ENCODE data around the gene SLC22A23. TPM values are rescaled to one million over a fixed set of nuclear protein-coding genes. Genes with fewer than 3 reads are reported as not detected.
A peak's percentile ranks its signal among the peaks of the same experiment; 100 is the strongest.

Gene SLC22A23
- total RNA-seq, 1 experiment from 2014 or later, result 38.2 TPM

- H3K4me3 Mint-ChIP-seq, result no peak overlapping the region
- H3K27me3 Mint-ChIP-seq (ENCODE audit: low read depth), result no peaks in the 10 kb centered on the region
- CTCF ChIA-PET, result interaction anchor here (0.7 to 3.2 kb wide), 18 partner anchors 10 to 696 kb away, joined by 3 to 22 read pairs (median 4); partner anchors contain the start of genes FAM50B and SLC22A23
- peaks cover 25% of the 10 kb centered on the region for H3K4me1 Mint-ChIP-seq
- DNase-seq (ENCODE audit: low spot score) (peak; percentile 16), ATAC-seq (peak; percentile 12)
- TF ChIP-seq ZNF416 (CRISPR knock-in tag; IDR thresholded peaks at IDR 0.05), result no peak
- TF ChIP-seq ZNF317 (CRISPR knock-in tag; IDR thresholded peaks at IDR 0.05; ENCODE audit: borderline replicate concordance, low read depth), result no peak
- TF ChIP-seq FOXP4 (CRISPR knock-in tag; IDR thresholded peaks at IDR 0.05), result no peak
- TF ChIP-seq EMX1 (CRISPR knock-in tag; IDR thresholded peaks at IDR 0.05), result no peak
- TF ChIP-seq USF1 (CRISPR knock-in tag; IDR thresholded peaks at IDR 0.05), result no peak
- no peak for TF ChIP-seq MLX (CRISPR knock-in tag; IDR thresholded peaks at IDR 0.05)
- TF ChIP-seq ZNF671 (CRISPR knock-in tag; IDR thresholded peaks at IDR 0.05), result no peak
- no peak for TF ChIP-seq RORB (CRISPR knock-in tag; IDR thresholded peaks at IDR 0.05)
- H3K27ac Mint-ChIP-seq, result peak overlapping the region; percentile 92
- H3K9me3 Mint-ChIP-seq, result no peaks in the 10 kb centered on the region
- POLR2A ChIA-PET, result interaction anchor here (0.5 kb wide), 1 partner anchor 88 kb away, joined by 3 read pairs; no protein-coding TSS in a partner anchor
- H3K36me3 Mint-ChIP-seq, result peaks cover 35% of the 10 kb centered on the region
Observed at GRCh38 chr6:3281631-3282475, 175.0 kb downstream of the SLC22A23 start.

- DNase-seq (ENCODE audit: low spot score), result peak; percentile 8
- H3K27ac Mint-ChIP-seq, result peak overlapping the region; percentile 90
- CTCF ChIA-PET, result interaction anchor here (0.6 to 3.2 kb wide), 19 partner anchors 9 to 697 kb away, joined by 3 to 22 read pairs (median 4); partner anchors contain the start of gene SLC22A23
Observed at GRCh38 chr6:3280866-3281465, 175.9 kb downstream of the SLC22A23 start.

More at GRCh38 chr6:3280866-3281465, 175.9 kb downstream of the SLC22A23 start:
- H3K4me1 Mint-ChIP-seq, result peaks cover 25% of the 10 kb centered on the region
- H3K9me3 Mint-ChIP-seq, result no peaks in the 10 kb centered on the region
- ATAC-seq, result no peak
- H3K27me3 Mint-ChIP-seq (ENCODE audit: low read depth), result no peaks in the 10 kb centered on the region
- POLR2A ChIA-PET, result no interaction called here
- H3K36me3 Mint-ChIP-seq, result peaks cover 30% of the 10 kb centered on the region
- TF ChIP-seq GABPB1 (CRISPR knock-in tag; IDR thresholded peaks at IDR 0.05) (no peak), ZBTB43 (CRISPR knock-in tag; IDR thresholded peaks at IDR 0.05) (no peak), ZNF263 (CRISPR knock-in tag; IDR thresholded peaks at IDR 0.05; ENCODE audit: low read depth) (no peak), NFE2L1 (CRISPR knock-in tag; IDR thresholded peaks at IDR 0.05) (no peak), ZNF671 (CRISPR knock-in tag; IDR thresholded peaks at IDR 0.05) (no peak), STAT6 (CRISPR knock-in tag; conservative IDR thresholded peaks at IDR 0.05; ENCODE audit: low read depth) (no peak), CREB1 (CRISPR knock-in tag; IDR thresholded peaks at IDR 0.05) (no peak), CDX4 (CRISPR knock-in tag; IDR thresholded peaks at IDR 0.05; ENCODE audit: borderline replicate concordance) (no peak), IRF2 (CRISPR knock-in tag; IDR thresholded peaks at IDR 0.05; ENCODE audit: borderline replicate concordance, low read depth) (no peak), RORB (CRISPR knock-in tag; IDR thresholded peaks at IDR 0.05) (no peak), E2F1 (CRISPR knock-in tag; IDR thresholded peaks at IDR 0.05) (no peak)
- TF ChIP-seq, protein P1, sequence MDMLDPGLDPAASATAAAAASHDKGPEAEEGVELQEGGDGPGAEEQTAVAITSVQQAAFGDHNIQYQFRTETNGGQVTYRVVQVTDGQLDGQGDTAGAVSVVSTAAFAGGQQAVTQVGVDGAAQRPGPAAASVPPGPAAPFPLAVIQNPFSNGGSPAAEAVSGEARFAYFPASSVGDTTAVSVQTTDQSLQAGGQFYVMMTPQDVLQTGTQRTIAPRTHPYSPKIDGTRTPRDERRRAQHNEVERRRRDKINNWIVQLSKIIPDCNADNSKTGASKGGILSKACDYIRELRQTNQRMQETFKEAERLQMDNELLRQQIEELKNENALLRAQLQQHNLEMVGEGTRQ (CRISPR knock-in tag; IDR thresholded peaks at IDR 0.05), result no peak
- H3K4me3 Mint-ChIP-seq, result no peak overlapping the region
